ENCODE measurements around the gene NCOA5. TPM values are rescaled to one million over a fixed set of nuclear protein-coding genes. Genes with fewer than 3 reads are reported as not detected.

Gene NCOA5
- total RNA-seq, 1 donor from 2014 or later: 48.6 TPM

DNA sequence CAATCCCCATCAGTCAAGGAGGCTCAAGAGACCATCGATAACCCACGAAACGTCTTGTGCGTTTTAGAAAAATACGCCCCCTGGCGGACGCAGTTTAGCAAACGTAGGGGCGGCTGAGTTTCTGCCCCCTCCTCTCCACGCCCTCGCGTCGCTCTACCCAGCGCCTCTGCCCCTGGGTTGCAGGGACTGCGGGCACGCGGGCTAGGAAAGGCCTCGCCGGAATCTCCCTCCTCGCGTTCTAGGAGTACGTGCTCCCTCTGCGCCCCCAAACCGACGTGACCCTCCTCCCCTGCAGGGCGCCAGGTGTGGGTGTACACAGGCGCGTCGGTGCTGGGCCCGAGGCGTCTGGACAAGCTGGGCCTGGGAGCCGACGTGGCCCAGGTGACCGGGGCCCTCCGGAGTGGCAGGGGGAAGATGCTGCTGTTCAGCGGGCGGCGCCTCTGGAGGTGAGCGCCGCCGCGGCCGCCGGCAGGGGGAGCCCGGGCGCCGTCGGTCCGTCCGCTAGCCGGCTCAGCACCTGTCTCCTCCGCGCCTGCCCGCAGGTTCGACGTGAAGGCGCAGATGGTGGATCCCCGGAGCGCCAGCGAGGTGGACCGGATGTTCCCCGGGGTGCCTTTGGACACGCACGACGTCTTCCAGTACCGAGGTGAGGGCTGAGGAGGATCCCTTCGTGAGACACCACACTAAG lies 75.8 kb downstream of the NCOA5 start:
- Mint-ChIP-seq H3K9me3 (no peaks in the 10 kb centered on the region), H3K27ac (no peak overlapping the region), H3K36me3 (no peaks in the 10 kb centered on the region), H3K4me3 (peak overlapping the region; percentile 41), H3K27me3 (peaks cover 84% of the 10 kb centered on the region), H3K4me1 (ENCODE audit: unreplicated experiment) (no peaks in the 10 kb centered on the region)
- no peak for DNase-seq (ENCODE audit: extremely low spot score, unreplicated experiment)
- TF ChIP-seq, protein P1, sequence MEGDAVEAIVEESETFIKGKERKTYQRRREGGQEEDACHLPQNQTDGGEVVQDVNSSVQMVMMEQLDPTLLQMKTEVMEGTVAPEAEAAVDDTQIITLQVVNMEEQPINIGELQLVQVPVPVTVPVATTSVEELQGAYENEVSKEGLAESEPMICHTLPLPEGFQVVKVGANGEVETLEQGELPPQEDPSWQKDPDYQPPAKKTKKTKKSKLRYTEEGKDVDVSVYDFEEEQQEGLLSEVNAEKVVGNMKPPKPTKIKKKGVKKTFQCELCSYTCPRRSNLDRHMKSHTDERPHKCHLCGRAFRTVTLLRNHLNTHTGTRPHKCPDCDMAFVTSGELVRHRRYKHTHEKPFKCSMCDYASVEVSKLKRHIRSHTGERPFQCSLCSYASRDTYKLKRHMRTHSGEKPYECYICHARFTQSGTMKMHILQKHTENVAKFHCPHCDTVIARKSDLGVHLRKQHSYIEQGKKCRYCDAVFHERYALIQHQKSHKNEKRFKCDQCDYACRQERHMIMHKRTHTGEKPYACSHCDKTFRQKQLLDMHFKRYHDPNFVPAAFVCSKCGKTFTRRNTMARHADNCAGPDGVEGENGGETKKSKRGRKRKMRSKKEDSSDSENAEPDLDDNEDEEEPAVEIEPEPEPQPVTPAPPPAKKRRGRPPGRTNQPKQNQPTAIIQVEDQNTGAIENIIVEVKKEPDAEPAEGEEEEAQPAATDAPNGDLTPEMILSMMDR (conservative IDR thresholded peaks at IDR 0.05): peak; percentile 79

DNA sequence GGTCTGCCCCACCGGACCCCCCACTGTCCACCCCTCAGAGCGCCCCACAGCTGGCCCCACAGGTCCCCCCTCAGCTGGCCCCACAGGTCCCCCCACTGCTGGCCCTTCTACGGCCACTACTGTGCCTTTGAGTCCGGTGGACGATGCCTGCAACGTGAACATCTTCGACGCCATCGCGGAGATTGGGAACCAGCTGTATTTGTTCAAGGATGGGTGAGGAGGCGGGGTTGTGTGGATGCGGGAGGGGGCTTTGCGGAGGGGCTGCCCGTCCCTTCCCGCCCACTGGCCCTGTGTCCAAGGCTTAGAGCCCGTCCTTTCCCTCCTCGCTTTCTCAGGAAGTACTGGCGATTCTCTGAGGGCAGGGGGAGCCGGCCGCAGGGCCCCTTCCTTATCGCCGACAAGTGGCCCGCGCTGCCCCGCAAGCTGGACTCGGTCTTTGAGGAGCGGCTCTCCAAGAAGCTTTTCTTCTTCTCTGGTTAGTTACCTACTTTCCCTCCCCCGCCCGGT lies 76.4 kb downstream of the NCOA5 start:
- Mint-ChIP-seq H3K4me1 (ENCODE audit: unreplicated experiment) (no peaks in the 10 kb centered on the region), H3K9me3 (no peaks in the 10 kb centered on the region), H3K36me3 (no peaks in the 10 kb centered on the region), H3K4me3 (no peak overlapping the region), H3K27me3 (peaks cover 81% of the 10 kb centered on the region), H3K27ac (no peak overlapping the region)
- TF ChIP-seq, protein P1 (conservative IDR thresholded peaks at IDR 0.05): no peak
- DNase-seq (ENCODE audit: extremely low spot score, unreplicated experiment): no peak

DNA sequence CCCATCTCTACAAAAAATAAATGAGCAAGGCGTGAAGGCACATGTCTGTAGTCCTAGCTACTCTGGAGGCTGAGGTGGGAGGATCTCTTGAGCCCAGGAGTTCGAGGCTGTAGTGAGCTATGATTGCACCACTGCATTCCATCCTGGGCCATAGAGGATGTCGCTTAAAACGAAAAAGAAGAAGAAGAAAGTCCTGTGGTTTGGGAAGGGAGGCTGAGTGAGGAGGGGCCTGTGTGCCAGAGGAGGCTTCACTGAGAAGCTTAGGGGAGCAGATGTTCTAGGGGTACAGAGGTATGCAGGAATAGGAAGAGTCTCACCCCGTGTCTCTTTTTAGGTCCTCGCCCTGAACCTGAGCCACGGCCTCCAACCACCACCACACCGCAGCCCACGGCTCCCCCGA lies 76.8 kb downstream of the NCOA5 start:
- no peak for DNase-seq (ENCODE audit: extremely low spot score, unreplicated experiment)
- H3K36me3 Mint-ChIP-seq: no peaks in the 10 kb centered on the region
- TF ChIP-seq, protein P1 (conservative IDR thresholded peaks at IDR 0.05): no peak
- H3K9me3 Mint-ChIP-seq: no peaks in the 10 kb centered on the region
- no peak overlapping the region for H3K27ac Mint-ChIP-seq
- peaks cover 80% of the 10 kb centered on the region for H3K27me3 Mint-ChIP-seq
- H3K4me3 Mint-ChIP-seq: no peak overlapping the region
- no peaks in the 10 kb centered on the region for H3K4me1 Mint-ChIP-seq (ENCODE audit: unreplicated experiment)

DNA sequence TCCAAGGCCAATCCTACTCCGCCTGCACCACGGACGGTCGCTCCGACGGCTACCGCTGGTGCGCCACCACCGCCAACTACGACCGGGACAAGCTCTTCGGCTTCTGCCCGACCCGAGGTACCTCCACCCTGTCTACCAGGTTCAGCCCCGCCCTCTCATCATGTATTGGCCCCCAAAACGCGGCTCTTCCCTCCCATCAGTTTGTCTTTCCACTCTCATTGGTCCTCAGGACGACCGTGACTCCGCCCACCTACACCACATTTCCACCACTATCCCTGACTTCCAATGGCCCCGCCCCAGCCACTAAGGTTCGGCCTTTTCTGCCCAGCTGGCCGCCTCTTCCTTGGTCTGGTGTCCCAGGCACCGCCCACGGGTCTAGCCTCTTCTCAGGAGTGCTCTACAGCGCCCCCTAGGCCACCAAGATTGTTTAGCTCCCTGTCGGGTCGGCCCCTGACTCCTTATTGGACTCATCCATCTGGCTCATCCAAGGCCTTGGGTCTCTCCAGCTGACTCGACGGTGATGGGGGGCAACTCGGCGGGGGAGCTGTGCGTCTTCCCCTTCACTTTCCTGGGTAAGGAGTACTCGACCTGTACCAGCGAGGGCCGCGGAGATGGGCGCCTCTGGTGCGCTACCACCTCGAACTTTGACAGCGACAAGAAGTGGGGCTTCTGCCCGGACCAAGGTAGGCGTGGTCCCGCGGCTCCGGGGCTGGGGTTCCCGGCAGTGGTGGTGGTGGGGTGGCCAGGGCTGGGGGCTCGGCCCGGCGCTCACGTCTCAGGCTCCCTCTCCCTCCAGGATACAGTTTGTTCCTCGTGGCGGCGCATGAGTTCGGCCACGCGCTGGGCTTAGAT lies 77.9 kb downstream of the NCOA5 start:
- TF ChIP-seq, protein P1 (conservative IDR thresholded peaks at IDR 0.05): no peak
- Mint-ChIP-seq H3K9me3 (no peaks in the 10 kb centered on the region), H3K4me3 (no peak overlapping the region), H3K36me3 (no peaks in the 10 kb centered on the region), H3K27ac (no peak overlapping the region), H3K4me1 (ENCODE audit: unreplicated experiment) (no peaks in the 10 kb centered on the region), H3K27me3 (peaks cover 78% of the 10 kb centered on the region)
- no peak for DNase-seq (ENCODE audit: extremely low spot score, unreplicated experiment)

Other genes starting within 250 kb of the NCOA5 start
- gene ACOT8, start 232.6 kb downstream of the NCOA5 start, total RNA-seq (ENCODE audit: low replicate concordance): 20.6 and 21.3 TPM in 2 replicates
- 3.7 and 4.7 TPM in 2 replicates for gene ZSWIM3, start 232.3 kb downstream of the NCOA5 start, total RNA-seq (ENCODE audit: low replicate concordance)
- gene ZSWIM1, start 208.7 kb downstream of the NCOA5 start, total RNA-seq (ENCODE audit: low replicate concordance): 17.1 and 17.3 TPM in 2 replicates
- 2.6 and 4.2 TPM in 2 replicates for gene SPATA25, start 202.3 kb downstream of the NCOA5 start, total RNA-seq (ENCODE audit: low replicate concordance)
- 6.4 TPM in 2 replicates for gene NEURL2, start 198.8 kb downstream of the NCOA5 start, total RNA-seq (ENCODE audit: low replicate concordance)
- 142 and 174 TPM in 2 replicates for gene CTSA, start 198.6 kb downstream of the NCOA5 start, total RNA-seq (ENCODE audit: low replicate concordance)
- 40.7 and 96.5 TPM in 2 replicates for gene PLTP, start 177.8 kb downstream of the NCOA5 start, total RNA-seq (ENCODE audit: low replicate concordance)
- gene PCIF1, start 155.3 kb downstream of the NCOA5 start, total RNA-seq (ENCODE audit: low replicate concordance): 35.0 and 37.6 TPM in 2 replicates
- gene ZNF335, start 117.8 kb downstream of the NCOA5 start, total RNA-seq (ENCODE audit: low replicate concordance): 19.9 and 23.6 TPM in 2 replicates
- gene MMP9, start 81.1 kb downstream of the NCOA5 start, total RNA-seq (ENCODE audit: low replicate concordance): 0.53 TPM in 1 of 2 replicates, not detected in the other
- 3.1 and 5.1 TPM in 2 replicates for gene SLC12A5, start 60.7 kb downstream of the NCOA5 start, total RNA-seq (ENCODE audit: low replicate concordance)
- 0.40 and 1.5 TPM in 2 replicates for gene CD40, start 28.4 kb upstream of the NCOA5 start, total RNA-seq (ENCODE audit: low replicate concordance)
- gene CDH22, start 218.5 kb upstream of the NCOA5 start, total RNA-seq (ENCODE audit: low replicate concordance): 1.3 and 1.8 TPM in 2 replicates